PC-3 (cell line): ENCODE data around the gene STK11IP. TPM values are rescaled to one million over a fixed set of nuclear protein-coding genes. Genes with fewer than 3 reads are reported as not detected.

Source experiments
- ATAC-seq: fragments of 200-7000 bp; cut with Tn5 transposase; 2 replicates; pipeline ENCODE4 v1.9.1; 2020; ENCODE audit warnings: mild to moderate bottlenecking, moderate library complexity
- BruUV-seq: library from RNA; stranded (reverse); fragments of 400-500 nt; replicated peaks from 2 replicates; lab custom pipeline; 2021; lab: Mats Ljungman, UMichigan
- CTCF ChIA-PET: fragments of 300-600 bp; sonication (Branson Sonifier 250); formaldehyde crosslinking; loops from one replicate; lab custom pipeline; 2022; ENCODE audit warnings: antibody characterized with exemption; lab: Charles Lee
- POLR2A ChIA-PET: fragments of 300-600 bp; sonication (Branson Sonifier 250); formaldehyde crosslinking; loops from one replicate; lab custom pipeline; 2022; ENCODE audit warnings: antibody characterized with exemption; ENCODE audit not compliant: unreplicated experiment; lab: Charles Lee
- DNase-seq: peaks from one replicate; pipeline ENCODE4 v3.0.0-alpha.2; 2015
- H2AFZ ChIP-seq: fragments of 300-600 bp; sonication (generic); 2 replicates; pipeline ENCODE4 v1.6.0; 2016; ENCODE audit warnings: antibody characterized with exemption, low read length
- H3F3A ChIP-seq: fragments of 300-600 bp; sonication (generic); one replicate; pipeline ENCODE4 v1.6.0; 2017; ENCODE audit warnings: antibody characterized with exemption, low read length, control low read depth, mild to moderate bottlenecking; ENCODE audit not compliant: unreplicated experiment
- H3K27ac ChIP-seq: fragments of 300-600 bp; sonication (generic); 2 replicates; pipeline ENCODE4 v1.5.1; 2016; ENCODE audit warnings: mild to moderate bottlenecking, low read length
- H3K27me3 ChIP-seq: fragments of 300-600 bp; sonication (generic); 2 replicates; pipeline ENCODE4 v1.6.1; 2016; ENCODE audit warnings: low read length, mixed read lengths
- H3K36me3 ChIP-seq: fragments of 300-600 bp; sonication (generic); 2 replicates; pipeline ENCODE4 v1.6.1; 2016; ENCODE audit warnings: low read depth, mixed run types, low read length, mixed read lengths
- H3K4me1 ChIP-seq: fragments of 300-600 bp; sonication (generic); 2 replicates; pipeline ENCODE4 v1.5.1; 2016; ENCODE audit warnings: low read length; ENCODE audit not compliant: insufficient read depth
- H3K4me2 ChIP-seq: fragments of 300-600 bp; sonication (generic); 2 replicates; pipeline ENCODE4 v1.6.0; 2016; ENCODE audit warnings: low read length
- H3K4me3 ChIP-seq: fragments of 300-600 bp; sonication (generic); 2 replicates; pipeline ENCODE4 v1.5.1; 2016; ENCODE audit warnings: mild to moderate bottlenecking, low read length, mixed read lengths
- H3K79me2 ChIP-seq: fragments of 300-600 bp; sonication (generic); 2 replicates; pipeline ENCODE4 v1.6.1; 2017; ENCODE audit warnings: low read length, mixed read lengths
- H3K9ac ChIP-seq: fragments of 300-600 bp; sonication (generic); 2 replicates; pipeline ENCODE4 v1.6.0; 2016; ENCODE audit warnings: mild to moderate bottlenecking, low read length
- H3K9me2 ChIP-seq: fragments of 300-600 bp; sonication (generic); replicated peaks from 2 replicates; pipeline ENCODE4 v1.6.1; 2016; ENCODE audit warnings: mixed run types, low read length, mixed read lengths
- H3K9me3 ChIP-seq: fragments of 300-600 bp; sonication (generic); 2 replicates; pipeline ENCODE4 v1.6.1; 2016; ENCODE audit warnings: low read length, mixed read lengths
- H4K20me1 ChIP-seq: fragments of 300-600 bp; sonication (generic); 2 replicates; pipeline ENCODE4 v1.6.1; 2016; ENCODE audit warnings: low read length, mixed read lengths
- EZH2 ChIP-seq: fragments of 300-600 bp; sonication (generic); IDR thresholded peaks from one replicate; pipeline ENCODE4 v1.6.1; 2017; ENCODE audit warnings: antibody characterized with exemption, mild to moderate bottlenecking, low read length; ENCODE audit not compliant: unreplicated experiment
- EZH2phosphoT487 ChIP-seq: fragments of 300-600 bp; sonication (generic); IDR thresholded peaks from 2 replicates; pipeline ENCODE4 v1.6.1; 2018; ENCODE audit warnings: mild to moderate bottlenecking, antibody characterized with exemption, low read length, borderline replicate concordance
- intact Hi-C: fragments of 100-400 bp; cut with micrococcal nuclease; formaldehyde crosslinking; loops from 2 replicates; pipeline ENCODE4 v1.9.0; 2023
- total RNA-seq: library from RNA; depleted of rRNA; stranded (reverse); fragments of >200 nt; gene quantifications from 2 replicates; pipeline ENCODE4 v1.2.3, GENCODE V29; 2014
- TF ChIP-seq, protein P1 (sequence below): fragments of 300-600 bp; sonication (generic); conservative IDR thresholded peaks from 2 replicates; pipeline ENCODE4 v1.5.1; 2017; ENCODE audit warnings: antibody characterized with exemption, low read depth, mild to moderate bottlenecking, low read length

STK11IP gene
- total RNA-seq, 1 experiment from 2014 or later = 17.7 TPM

DNA sequence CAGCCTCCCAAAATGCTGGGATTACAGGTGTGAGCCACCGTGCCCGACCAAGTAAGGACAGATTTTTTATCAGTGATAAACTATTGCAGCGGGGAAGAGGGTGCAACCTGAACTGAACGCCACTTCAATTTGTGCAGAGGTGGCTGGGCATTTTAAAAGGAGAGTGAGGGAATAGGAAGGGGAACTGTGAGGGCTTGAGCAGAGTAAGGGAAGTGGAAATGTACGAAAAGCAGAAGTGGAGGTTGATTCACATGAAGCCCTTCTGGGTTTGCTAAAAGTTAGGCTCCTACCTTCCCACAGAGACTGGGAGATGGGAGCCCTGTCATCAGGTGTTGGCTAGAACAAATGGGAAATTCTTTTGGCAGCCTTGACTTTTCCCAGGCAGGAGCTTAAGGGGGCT, 6.1 kb downstream of the STK11IP start:
- CTCF ChIA-PET = no interaction called here

DNA sequence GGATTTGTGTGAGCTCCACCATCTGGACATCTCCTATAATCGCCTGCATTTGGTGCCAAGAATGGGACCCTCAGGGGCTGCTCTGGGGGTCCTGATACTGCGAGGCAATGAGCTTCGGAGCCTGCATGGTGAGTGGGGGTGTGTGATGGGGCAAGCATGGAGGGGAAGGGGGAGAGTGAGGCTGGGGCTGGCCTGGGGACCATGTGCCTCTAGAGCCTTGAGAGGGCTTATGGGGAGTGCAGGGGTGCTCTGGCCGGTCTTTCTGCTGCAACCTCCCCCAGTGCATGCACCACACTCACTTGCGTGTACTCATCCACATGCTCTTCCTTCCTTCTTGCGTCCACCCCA, 7.9 kb downstream of the STK11IP start:
- no peaks in the 10 kb centered on the region; the same call in 1 of the 2 replicates for H3K36me3 ChIP-seq
- CTCF ChIA-PET = no interaction called here
- no peaks in the 10 kb centered on the region for H3K4me1 ChIP-seq
- no peak overlapping the region for H3K4me2 ChIP-seq
- POLR2A ChIA-PET = no interaction called here
- ATAC-seq = no peak
- H3K27ac ChIP-seq = no peak overlapping the region
- no peaks in the 10 kb centered on the region for H3K79me2 ChIP-seq
- no peaks in the 10 kb centered on the region for H3K9me3 ChIP-seq
- TF ChIP-seq EZH2phosphoT487 (no peak), EZH2 (no peak)
- TF ChIP-seq, protein P1, sequence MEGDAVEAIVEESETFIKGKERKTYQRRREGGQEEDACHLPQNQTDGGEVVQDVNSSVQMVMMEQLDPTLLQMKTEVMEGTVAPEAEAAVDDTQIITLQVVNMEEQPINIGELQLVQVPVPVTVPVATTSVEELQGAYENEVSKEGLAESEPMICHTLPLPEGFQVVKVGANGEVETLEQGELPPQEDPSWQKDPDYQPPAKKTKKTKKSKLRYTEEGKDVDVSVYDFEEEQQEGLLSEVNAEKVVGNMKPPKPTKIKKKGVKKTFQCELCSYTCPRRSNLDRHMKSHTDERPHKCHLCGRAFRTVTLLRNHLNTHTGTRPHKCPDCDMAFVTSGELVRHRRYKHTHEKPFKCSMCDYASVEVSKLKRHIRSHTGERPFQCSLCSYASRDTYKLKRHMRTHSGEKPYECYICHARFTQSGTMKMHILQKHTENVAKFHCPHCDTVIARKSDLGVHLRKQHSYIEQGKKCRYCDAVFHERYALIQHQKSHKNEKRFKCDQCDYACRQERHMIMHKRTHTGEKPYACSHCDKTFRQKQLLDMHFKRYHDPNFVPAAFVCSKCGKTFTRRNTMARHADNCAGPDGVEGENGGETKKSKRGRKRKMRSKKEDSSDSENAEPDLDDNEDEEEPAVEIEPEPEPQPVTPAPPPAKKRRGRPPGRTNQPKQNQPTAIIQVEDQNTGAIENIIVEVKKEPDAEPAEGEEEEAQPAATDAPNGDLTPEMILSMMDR = no peak
- H4K20me1 ChIP-seq = no peaks in the 10 kb centered on the region
- no TSS peak for BruUV-seq
- intact Hi-C loops = no loop called here
- no peaks in the 10 kb centered on the region for H3K9me2 ChIP-seq
- DNase-seq = no peak
- H2AFZ ChIP-seq = no peak overlapping the region
- no peaks in the 10 kb centered on the region for H3K27me3 ChIP-seq
- no peaks in the 10 kb centered on the region for H3F3A ChIP-seq
- no peak overlapping the region for H3K4me3 ChIP-seq
- H3K9ac ChIP-seq = no peak overlapping the region

More for the DNA sequence above, 6.1 kb downstream of the STK11IP start:
- no peaks in the 10 kb centered on the region; the same call in 1 of the 2 replicates for H3K36me3 ChIP-seq
- no peak for ATAC-seq
- BruUV-seq = no TSS peak
- H3K27me3 ChIP-seq = no peaks in the 10 kb centered on the region
- H3K4me1 ChIP-seq = peaks cover under 1% of the 10 kb centered on the region; the same call in 1 of the 2 replicates
- H3K9me3 ChIP-seq = no peaks in the 10 kb centered on the region
- TF ChIP-seq EZH2phosphoT487 (no peak), EZH2 (no peak)
- TF ChIP-seq, protein P1 = no peak
- peaks cover 1% of the 10 kb centered on the region for H3K79me2 ChIP-seq
- no peaks in the 10 kb centered on the region for H4K20me1 ChIP-seq
- H2AFZ ChIP-seq = no peak overlapping the region
- intact Hi-C loops = no loop called here
- no peak for DNase-seq
- H3K4me2 ChIP-seq = no peak overlapping the region
- no peak overlapping the region for H3K9ac ChIP-seq
- H3K27ac ChIP-seq = no peak overlapping the region
- POLR2A ChIA-PET = no interaction called here
- no peaks in the 10 kb centered on the region for H3K9me2 ChIP-seq
- no peaks in the 10 kb centered on the region for H3F3A ChIP-seq
- no peak overlapping the region for H3K4me3 ChIP-seq

DNA sequence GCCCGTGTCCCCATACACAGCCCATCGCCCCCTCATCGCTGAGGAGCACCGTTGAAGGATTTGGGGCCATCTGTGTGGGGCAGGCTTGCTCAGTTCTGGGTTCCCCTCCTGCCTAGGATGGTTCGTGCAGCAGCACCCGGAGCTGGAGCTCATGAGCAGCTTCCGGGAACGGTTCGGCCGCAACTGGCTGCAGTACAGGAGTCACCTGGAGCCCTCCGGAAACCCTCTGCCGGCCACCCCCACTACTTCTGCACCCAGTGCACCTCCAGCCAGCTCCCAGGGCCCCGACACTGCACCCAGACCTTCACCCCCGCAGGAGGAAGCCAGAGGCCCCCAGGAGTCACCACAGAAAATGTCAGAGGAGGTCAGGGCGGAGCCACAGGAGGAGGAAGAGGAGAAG, 10.3 kb downstream of the STK11IP start:
- Histone ChIP-seq H3K4me2 (no peak overlapping the region), H3K9me3 (no peaks in the 10 kb centered on the region), H3K36me3 (no peaks in the 10 kb centered on the region; the same call in 1 of the 2 replicates), H3K4me1 (no peaks in the 10 kb centered on the region), H3F3A (no peaks in the 10 kb centered on the region), H4K20me1 (no peaks in the 10 kb centered on the region), H3K27ac (no peak overlapping the region), H3K9me2 (no peaks in the 10 kb centered on the region), H3K9ac (no peak overlapping the region), H3K79me2 (no peaks in the 10 kb centered on the region), H2AFZ (no peak overlapping the region), H3K27me3 (no peaks in the 10 kb centered on the region), H3K4me3 (no peak overlapping the region)
- TF ChIP-seq EZH2phosphoT487 = no peak
- no peak for TF ChIP-seq EZH2
- TF ChIP-seq, protein P1 = no peak
- ATAC-seq (no peak), DNase-seq (no peak)
- CTCF ChIA-PET = no interaction called here
- intact Hi-C loops = no loop called here
- no TSS peak for BruUV-seq
- POLR2A ChIA-PET = no interaction called here
